GOT3 (cell line): ENCODE measurements around the gene NTF4.

ENCODE experiments used
- DNase-seq: peaks from one replicate; lab custom pipeline; 2025; ENCODE audit warnings: mixed read lengths; lab: John Stamatoyannopoulos, UW

Gene NTF4

GRCh38 chr19:49064768-49065611 is at the start of gene NTF4:
Gene NTF4, minus strand, starts transcription at chr19:49064818. Its CDS starts 2,821 bp downstream, at chr19:49061997.
- no peak for DNase-seq

- DNase-seq: peak; percentile 26
Measured at GRCh38 chr19:49113762-49114629, 49.4 kb upstream of the NTF4 start, which contains the start of gene LIN7B. Gene LIN7B, plus strand, starts transcription at chr19:49114370. Its CDS starts 35 bp downstream, at chr19:49114405.

GRCh38 chr19:49111218-49111998 is 46.8 kb upstream of the NTF4 start:
- DNase-seq: no peak

GRCh38 chr19:49110567-49110966 is 45.9 kb upstream of the NTF4 start:
- no peak for DNase-seq

- no peak for DNase-seq
Measured at GRCh38 chr19:49109569-49110233, 45.1 kb upstream of the NTF4 start.

GRCh38 chr19:49109051-49109450 is 44.4 kb upstream of the NTF4 start:
- no peak for DNase-seq

- no peak for DNase-seq
Measured at GRCh38 chr19:49107625-49108459, 43.2 kb upstream of the NTF4 start.

GRCh38 chr19:49106648-49107135 is 42.1 kb upstream of the NTF4 start:
- no peak for DNase-seq

- no peak for DNase-seq
Measured at GRCh38 chr19:49104229-49104864, 39.7 kb upstream of the NTF4 start.

- no peak for DNase-seq
Measured at GRCh38 chr19:49103331-49104085, 38.9 kb upstream of the NTF4 start.

- DNase-seq: no peak
Measured at GRCh38 chr19:49102303-49102702, 37.7 kb upstream of the NTF4 start.

- no peak for DNase-seq
Measured at GRCh38 chr19:49101160-49101559, 36.5 kb upstream of the NTF4 start.

- no peak for DNase-seq
Measured at GRCh38 chr19:49098795-49099194, 34.2 kb upstream of the NTF4 start.

GRCh38 chr19:49097453-49098288 is 33.1 kb upstream of the NTF4 start:
- DNase-seq: peak; percentile 14

GRCh38 chr19:49094505-49095482 is 30.2 kb upstream of the NTF4 start:
- no peak for DNase-seq

- DNase-seq: no peak
Measured at GRCh38 chr19:49092686-49093085, 28.1 kb upstream of the NTF4 start.
